A549 (cell line): ENCODE measurements around the gene SNF8. TPM values are rescaled to one million over a fixed set of nuclear protein-coding genes. Genes with fewer than 3 reads are reported as not detected.

Source experiments
- polyA plus RNA-seq, 4 experiments: library from polyadenylated mRNA; depleted of rRNA in 3 of 4; stranded (reverse); fragments of >200 nt; fragmentation: RNase III in 1 of 4; extraction: RNeasy Plus Mini Kit Qiagen cat#74134 plus additional on column Dnase treatment in 1 of 4; gene quantifications; 2 replicates in 3 of 4; 3 replicates in 1 of 4; pipeline ENCODE4 v1.2.3, GENCODE V29; 2011 to 2017
- small RNA-seq, 6 experiments: library from RNA; depleted of rRNA; stranded (forward); fragments of <200 nt; gene quantifications; one replicate each; pipeline ENCODE3, GENCODE V24; 2012

Gene SNF8
- polyA plus RNA-seq, 2 of the 4 experiments (the other 2 are of a cell fraction), result 209 to 320 TPM

Small RNAs within 50 kb of the gene (small RNA-seq; reads per million reads assigned to genes)
- gene AC068531.1 (0 reads per million in 6 experiments), gene RF00263 (0 to 0.04 (median 0) reads per million in 6 experiments), gene RF01210 (0 to 0.29 (median 0) reads per million in 6 experiments), gene RNU1-42P (0 to 5.2 (median 0.23) reads per million in 6 experiments)

Other genes starting within 250 kb of the SNF8 start
- gene PRAC1, start 222.3 kb downstream of the SNF8 start, polyA plus RNA-seq (2011; rRNA removed), result not detected in 2 replicates
- not detected in 3 replicates for gene PRAC1, start 222.3 kb downstream of the SNF8 start, polyA plus RNA-seq (2017; fragmentation: RNase III; extraction: RNeasy Plus Mini Kit Qiagen cat#74134 plus additional on column Dnase treatment)
- not detected in 2 replicates for gene PRAC2, start 221.7 kb downstream of the SNF8 start, polyA plus RNA-seq (2011; rRNA removed)
- gene PRAC2, start 221.7 kb downstream of the SNF8 start, polyA plus RNA-seq (2017; fragmentation: RNase III; extraction: RNeasy Plus Mini Kit Qiagen cat#74134 plus additional on column Dnase treatment), result not detected in 3 replicates
- gene HOXB13, start 216.1 kb downstream of the SNF8 start, polyA plus RNA-seq (2011; rRNA removed), result 3.2 and 3.4 TPM in 2 replicates
- 3.0 to 3.5 TPM (median 3.2 TPM) in 3 replicates for gene HOXB13, start 216.1 kb downstream of the SNF8 start, polyA plus RNA-seq (2017; fragmentation: RNase III; extraction: RNeasy Plus Mini Kit Qiagen cat#74134 plus additional on column Dnase treatment)
- gene TTLL6, start 127.6 kb downstream of the SNF8 start, polyA plus RNA-seq (2011; rRNA removed), result 7.8 and 8.9 TPM in 2 replicates
- 1.1 to 1.6 TPM (median 1.3 TPM) in 3 replicates for gene TTLL6, start 127.6 kb downstream of the SNF8 start, polyA plus RNA-seq (2017; fragmentation: RNase III; extraction: RNeasy Plus Mini Kit Qiagen cat#74134 plus additional on column Dnase treatment)
- 194 and 199 TPM in 2 replicates for gene CALCOCO2, start 113.8 kb downstream of the SNF8 start, polyA plus RNA-seq (2011; rRNA removed)
- gene CALCOCO2, start 113.8 kb downstream of the SNF8 start, polyA plus RNA-seq (2017; fragmentation: RNase III; extraction: RNeasy Plus Mini Kit Qiagen cat#74134 plus additional on column Dnase treatment), result 71.6 to 74.5 TPM (median 72.5 TPM) in 3 replicates
- gene ATP5MC1, start 52.1 kb downstream of the SNF8 start, polyA plus RNA-seq (2011; rRNA removed), result 287 and 394 TPM in 2 replicates
- gene ATP5MC1, start 52.1 kb downstream of the SNF8 start, polyA plus RNA-seq (2017; fragmentation: RNase III; extraction: RNeasy Plus Mini Kit Qiagen cat#74134 plus additional on column Dnase treatment), result 545 to 704 TPM (median 623 TPM) in 3 replicates
- gene UBE2Z, start 36.4 kb downstream of the SNF8 start, polyA plus RNA-seq (2011; rRNA removed), result 174 and 196 TPM in 2 replicates
- 104 to 114 TPM (median 109 TPM) in 3 replicates for gene UBE2Z, start 36.4 kb downstream of the SNF8 start, polyA plus RNA-seq (2017; fragmentation: RNase III; extraction: RNeasy Plus Mini Kit Qiagen cat#74134 plus additional on column Dnase treatment)
- 6.1 and 6.3 TPM in 2 replicates for gene GIP, start 23.8 kb upstream of the SNF8 start, polyA plus RNA-seq (2011; rRNA removed)
- gene GIP, start 23.8 kb upstream of the SNF8 start, polyA plus RNA-seq (2017; fragmentation: RNase III; extraction: RNeasy Plus Mini Kit Qiagen cat#74134 plus additional on column Dnase treatment), result 3.5 to 5.2 TPM (median 5.2 TPM) in 3 replicates
- 26.2 and 30.1 TPM in 2 replicates for gene IGF2BP1, start 52.5 kb upstream of the SNF8 start, polyA plus RNA-seq (2011; rRNA removed)
- gene IGF2BP1, start 52.5 kb upstream of the SNF8 start, polyA plus RNA-seq (2017; fragmentation: RNase III; extraction: RNeasy Plus Mini Kit Qiagen cat#74134 plus additional on column Dnase treatment), result 38.0 to 42.3 TPM (median 40.3 TPM) in 3 replicates
- 0.49 and 0.69 TPM in 2 replicates for gene B4GALNT2, start 187.9 kb upstream of the SNF8 start, polyA plus RNA-seq (2011; rRNA removed)
- gene B4GALNT2, start 187.9 kb upstream of the SNF8 start, polyA plus RNA-seq (2017; fragmentation: RNase III; extraction: RNeasy Plus Mini Kit Qiagen cat#74134 plus additional on column Dnase treatment), result 0.20 to 0.43 TPM (median 0.36 TPM) in 3 replicates